ENCODE results near the gene SLC5A11. TPM values are rescaled to one million over a fixed set of nuclear protein-coding genes. Genes with fewer than 3 reads are reported as not detected.

SLC5A11 gene
- total and polyA plus RNA-seq, 4 donors, result 0.15 to 4.1 (median 0.92) TPM

DNA sequence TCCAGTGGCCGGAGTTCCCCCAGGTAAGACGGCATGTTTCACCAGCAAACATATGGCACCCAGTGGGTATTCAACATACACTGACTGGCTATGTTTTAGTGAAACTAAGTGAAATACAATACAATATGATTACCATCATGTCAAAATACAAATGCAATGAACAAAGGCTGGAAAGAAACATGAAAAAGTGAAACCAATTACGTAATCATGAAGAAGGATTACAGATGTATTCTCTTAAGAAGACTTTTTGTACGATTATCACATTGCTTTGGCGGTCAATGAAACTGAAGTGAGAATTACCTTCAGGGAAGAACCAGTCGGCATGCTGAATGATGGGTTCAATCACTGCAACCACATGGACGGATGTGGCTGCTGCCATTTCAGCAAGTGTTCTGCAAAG, 97.7 kb downstream of the SLC5A11 start:
- no peaks in the 10 kb centered on the region for H3K27me3 ChIP-seq (ENCODE audit: control insufficient read depth in 4 of 4, insufficient read depth in 4 of 4, low read length in 3 of 4)
- DNase-seq (ENCODE audit: low spot score), result no peak
- no peak overlapping the region for H3K9ac ChIP-seq (ENCODE audit: low read depth in 1 of 2, low read length in 2 of 2)
- peaks cover 9 to 63% (median 48%) of the 10 kb centered on the region in 4 donors for H3K36me3 ChIP-seq (ENCODE audit: control insufficient read depth in 4 of 4, insufficient read depth in 3 of 4, low read depth in 1 of 4, low read length in 3 of 4)
- 97% methylated on average over 7 of the region's 7 CpGs for WGBS
- H3K4me1 ChIP-seq (ENCODE audit: control insufficient read depth in 4 of 4, insufficient read depth in 4 of 4, low read length in 3 of 4), result no peaks in the 10 kb centered on the region
- H3K4me3 ChIP-seq (ENCODE audit: low read depth in 1 of 3, low read length in 3 of 3), result no peak overlapping the region
- H3K27ac ChIP-seq (ENCODE audit: low read depth in 1 of 2, low read length in 2 of 2), result no peak overlapping the region
- no peak for TF ChIP-seq YY1 (IDR thresholded peaks at IDR 0.05)
- TF ChIP-seq, protein P1, sequence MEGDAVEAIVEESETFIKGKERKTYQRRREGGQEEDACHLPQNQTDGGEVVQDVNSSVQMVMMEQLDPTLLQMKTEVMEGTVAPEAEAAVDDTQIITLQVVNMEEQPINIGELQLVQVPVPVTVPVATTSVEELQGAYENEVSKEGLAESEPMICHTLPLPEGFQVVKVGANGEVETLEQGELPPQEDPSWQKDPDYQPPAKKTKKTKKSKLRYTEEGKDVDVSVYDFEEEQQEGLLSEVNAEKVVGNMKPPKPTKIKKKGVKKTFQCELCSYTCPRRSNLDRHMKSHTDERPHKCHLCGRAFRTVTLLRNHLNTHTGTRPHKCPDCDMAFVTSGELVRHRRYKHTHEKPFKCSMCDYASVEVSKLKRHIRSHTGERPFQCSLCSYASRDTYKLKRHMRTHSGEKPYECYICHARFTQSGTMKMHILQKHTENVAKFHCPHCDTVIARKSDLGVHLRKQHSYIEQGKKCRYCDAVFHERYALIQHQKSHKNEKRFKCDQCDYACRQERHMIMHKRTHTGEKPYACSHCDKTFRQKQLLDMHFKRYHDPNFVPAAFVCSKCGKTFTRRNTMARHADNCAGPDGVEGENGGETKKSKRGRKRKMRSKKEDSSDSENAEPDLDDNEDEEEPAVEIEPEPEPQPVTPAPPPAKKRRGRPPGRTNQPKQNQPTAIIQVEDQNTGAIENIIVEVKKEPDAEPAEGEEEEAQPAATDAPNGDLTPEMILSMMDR (IDR thresholded peaks at IDR 0.05; ENCODE audit: low read depth, low read length, missing input control), result no peak
- TF ChIP-seq GABPA (IDR thresholded peaks at IDR 0.05 in 1 of 2, conservative IDR thresholded peaks at IDR 0.05 in 1 of 2), result no peak
- TF ChIP-seq, protein P2, sequence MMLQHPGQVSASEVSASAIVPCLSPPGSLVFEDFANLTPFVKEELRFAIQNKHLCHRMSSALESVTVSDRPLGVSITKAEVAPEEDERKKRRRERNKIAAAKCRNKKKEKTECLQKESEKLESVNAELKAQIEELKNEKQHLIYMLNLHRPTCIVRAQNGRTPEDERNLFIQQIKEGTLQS (IDR thresholded peaks at IDR 0.05), result no peak
- no peak for TF ChIP-seq RAD21 (IDR thresholded peaks at IDR 0.05)
- TF ChIP-seq, protein P3, sequence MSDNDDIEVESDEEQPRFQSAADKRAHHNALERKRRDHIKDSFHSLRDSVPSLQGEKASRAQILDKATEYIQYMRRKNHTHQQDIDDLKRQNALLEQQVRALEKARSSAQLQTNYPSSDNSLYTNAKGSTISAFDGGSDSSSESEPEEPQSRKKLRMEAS (IDR thresholded peaks at IDR 0.05), result no peak
- TF ChIP-seq FOXA2 (IDR thresholded peaks at IDR 0.05), result no peak
- no peak for TF ChIP-seq HNF4G (IDR thresholded peaks at IDR 0.05)
- TF ChIP-seq TAF1 (conservative IDR thresholded peaks at IDR 0.05), result no peak
- TF ChIP-seq JUND (IDR thresholded peaks at IDR 0.05), result no peak
- TF ChIP-seq SP1 (IDR thresholded peaks at IDR 0.05), result no peak
- H3K9me3 ChIP-seq (ENCODE audit: control insufficient read depth in 4 of 4, low read length in 3 of 4), result no peaks in the 10 kb centered on the region

DNA sequence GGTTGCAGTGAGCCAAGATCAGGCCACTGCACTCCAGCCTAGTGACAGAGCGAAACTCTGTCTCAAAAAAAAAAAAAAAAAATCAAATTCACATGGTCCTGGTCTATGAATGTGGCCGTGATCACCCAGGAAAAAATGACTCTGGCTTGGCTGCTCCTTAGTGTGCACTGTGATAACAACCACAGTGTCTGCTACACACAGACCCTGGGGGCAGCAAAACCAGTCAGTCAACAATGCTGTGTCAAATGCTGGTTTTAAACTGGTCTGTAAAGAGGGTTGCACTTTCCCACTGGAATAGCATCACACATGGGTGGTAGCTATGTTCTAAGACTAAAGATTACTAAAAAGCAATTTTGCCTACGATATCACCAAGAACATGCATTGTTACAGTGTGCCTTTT, 98.4 kb downstream of the SLC5A11 start:
- Histone ChIP-seq H3K9me3 (ENCODE audit: control insufficient read depth in 4 of 4, low read length in 3 of 4) (no peaks in the 10 kb centered on the region), H3K4me3 (ENCODE audit: low read depth in 1 of 3, low read length in 3 of 3) (no peak overlapping the region), H3K4me1 (ENCODE audit: control insufficient read depth in 4 of 4, insufficient read depth in 4 of 4, low read length in 3 of 4) (no peaks in the 10 kb centered on the region), H3K9ac (ENCODE audit: low read depth in 1 of 2, low read length in 2 of 2) (no peak overlapping the region), H3K27ac (ENCODE audit: low read depth in 1 of 2, low read length in 2 of 2) (no peak overlapping the region), H3K36me3 (ENCODE audit: control insufficient read depth in 4 of 4, insufficient read depth in 3 of 4, low read depth in 1 of 4, low read length in 3 of 4) (peaks cover 7 to 65% (median 47%) of the 10 kb centered on the region in 4 donors), H3K27me3 (ENCODE audit: control insufficient read depth in 4 of 4, insufficient read depth in 4 of 4, low read length in 3 of 4) (no peaks in the 10 kb centered on the region)
- 99% methylated on average over 3 of the region's 3 CpGs for WGBS
- DNase-seq (ENCODE audit: low spot score), result no peak
- TF ChIP-seq FOXA2 (IDR thresholded peaks at IDR 0.05) (no peak), HNF4A (conservative IDR thresholded peaks at IDR 0.05) (no peak), JUND (IDR thresholded peaks at IDR 0.05) (no peak), GABPA (IDR thresholded peaks at IDR 0.05 in 1 of 2, conservative IDR thresholded peaks at IDR 0.05 in 1 of 2) (no peak), FOXA1 (IDR thresholded peaks at IDR 0.05) (no peak), NR2F2 (IDR thresholded peaks at IDR 0.05) (no peak), RXRA (IDR thresholded peaks at IDR 0.05) (no peak), SP1 (IDR thresholded peaks at IDR 0.05) (no peak), EGR1 (IDR thresholded peaks at IDR 0.05; ENCODE audit: low read depth in 2 of 2) (no peak), HNF4G (IDR thresholded peaks at IDR 0.05) (no peak), YY1 (IDR thresholded peaks at IDR 0.05) (no peak), TAF1 (conservative IDR thresholded peaks at IDR 0.05) (no peak)
- TF ChIP-seq, protein P1 (IDR thresholded peaks at IDR 0.05; ENCODE audit: low read depth, low read length, missing input control), result no peak
- TF ChIP-seq, protein P2 (IDR thresholded peaks at IDR 0.05), result no peak
- TF ChIP-seq, protein P3 (IDR thresholded peaks at IDR 0.05), result no peak
- TF ChIP-seq, protein P4, sequence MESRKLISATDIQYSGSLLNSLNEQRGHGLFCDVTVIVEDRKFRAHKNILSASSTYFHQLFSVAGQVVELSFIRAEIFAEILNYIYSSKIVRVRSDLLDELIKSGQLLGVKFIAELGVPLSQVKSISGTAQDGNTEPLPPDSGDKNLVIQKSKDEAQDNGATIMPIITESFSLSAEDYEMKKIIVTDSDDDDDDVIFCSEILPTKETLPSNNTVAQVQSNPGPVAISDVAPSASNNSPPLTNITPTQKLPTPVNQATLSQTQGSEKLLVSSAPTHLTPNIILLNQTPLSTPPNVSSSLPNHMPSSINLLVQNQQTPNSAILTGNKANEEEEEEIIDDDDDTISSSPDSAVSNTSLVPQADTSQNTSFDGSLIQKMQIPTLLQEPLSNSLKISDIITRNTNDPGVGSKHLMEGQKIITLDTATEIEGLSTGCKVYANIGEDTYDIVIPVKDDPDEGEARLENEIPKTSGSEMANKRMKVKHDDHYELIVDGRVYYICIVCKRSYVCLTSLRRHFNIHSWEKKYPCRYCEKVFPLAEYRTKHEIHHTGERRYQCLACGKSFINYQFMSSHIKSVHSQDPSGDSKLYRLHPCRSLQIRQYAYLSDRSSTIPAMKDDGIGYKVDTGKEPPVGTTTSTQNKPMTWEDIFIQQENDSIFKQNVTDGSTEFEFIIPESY (IDR thresholded peaks at IDR 0.05), result no peak

All from liver (tissue), 9 donors.